Stromal cell of bone marrow (primary cell): Measurements from ENCODE around the gene ZSCAN26.

Experiments used
- DNase-seq: peaks from one replicate; pipeline ENCODE4 v3.0.0-alpha.2; 2012; ENCODE audit warnings: low read depth

The ZSCAN26 gene

DNA sequence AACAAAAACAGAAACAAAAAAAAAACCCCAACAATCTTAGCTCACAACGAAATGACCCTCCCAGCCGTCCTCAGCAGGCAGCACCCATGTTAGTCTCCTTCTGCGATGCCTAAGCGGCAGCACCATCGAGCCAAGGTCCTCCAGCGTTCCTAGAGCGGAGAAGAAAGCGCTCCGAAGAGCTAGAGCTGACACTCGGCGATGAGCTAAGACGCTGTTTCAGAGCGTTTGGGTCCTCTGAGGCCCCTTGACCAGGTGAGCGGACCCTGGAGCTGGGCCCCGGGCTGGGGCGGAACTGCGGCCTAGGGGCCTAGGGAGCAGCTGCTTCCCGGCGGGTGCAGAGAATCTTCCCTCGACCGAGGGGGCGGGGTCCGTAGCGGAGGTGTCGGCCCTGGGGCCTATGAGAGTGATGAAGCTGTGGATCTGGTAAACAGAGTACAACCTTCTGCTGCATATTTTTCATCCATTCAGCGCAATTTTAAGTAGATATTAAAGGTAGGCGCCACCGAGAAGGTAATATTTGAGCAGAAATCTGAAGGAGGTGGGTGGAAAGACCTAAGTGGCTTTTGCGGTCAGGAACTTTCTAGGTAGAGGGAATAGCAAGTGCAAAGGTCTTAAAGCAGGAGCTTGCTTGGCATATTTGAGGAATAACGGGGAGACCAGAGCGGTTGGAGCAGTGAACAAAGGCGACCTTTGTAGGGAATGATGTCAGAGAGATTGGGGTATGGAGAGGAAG is at the start of gene ZSCAN26:
ZSCAN26 (plus strand) TSS at position 182 of the 733 bp plus-strand sequence. CDS start 4,777 bp downstream, outside the sequence.
- DNase-seq = peak; percentile 78

DNA sequence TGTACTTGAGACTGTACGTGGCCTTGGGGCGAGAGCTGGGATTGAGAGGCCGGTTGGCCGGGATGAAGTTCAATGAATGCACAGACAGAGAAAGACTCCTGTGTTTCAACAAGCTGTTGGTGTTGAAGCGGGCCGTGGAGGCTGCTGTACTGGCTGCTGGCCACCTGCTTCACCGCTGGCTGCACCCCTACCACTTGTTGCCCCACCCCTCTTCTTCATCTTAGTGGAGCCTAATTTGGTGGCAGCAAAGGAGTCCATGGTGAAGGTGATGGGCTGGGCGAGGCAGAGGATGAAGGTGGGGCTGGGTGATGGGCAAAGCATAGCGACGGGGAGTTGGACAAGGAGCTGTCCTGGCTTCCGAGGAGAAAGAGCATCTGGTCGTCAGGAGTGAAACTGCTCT is 49.1 kb upstream of the ZSCAN26 start:
- no peak for DNase-seq

DNA sequence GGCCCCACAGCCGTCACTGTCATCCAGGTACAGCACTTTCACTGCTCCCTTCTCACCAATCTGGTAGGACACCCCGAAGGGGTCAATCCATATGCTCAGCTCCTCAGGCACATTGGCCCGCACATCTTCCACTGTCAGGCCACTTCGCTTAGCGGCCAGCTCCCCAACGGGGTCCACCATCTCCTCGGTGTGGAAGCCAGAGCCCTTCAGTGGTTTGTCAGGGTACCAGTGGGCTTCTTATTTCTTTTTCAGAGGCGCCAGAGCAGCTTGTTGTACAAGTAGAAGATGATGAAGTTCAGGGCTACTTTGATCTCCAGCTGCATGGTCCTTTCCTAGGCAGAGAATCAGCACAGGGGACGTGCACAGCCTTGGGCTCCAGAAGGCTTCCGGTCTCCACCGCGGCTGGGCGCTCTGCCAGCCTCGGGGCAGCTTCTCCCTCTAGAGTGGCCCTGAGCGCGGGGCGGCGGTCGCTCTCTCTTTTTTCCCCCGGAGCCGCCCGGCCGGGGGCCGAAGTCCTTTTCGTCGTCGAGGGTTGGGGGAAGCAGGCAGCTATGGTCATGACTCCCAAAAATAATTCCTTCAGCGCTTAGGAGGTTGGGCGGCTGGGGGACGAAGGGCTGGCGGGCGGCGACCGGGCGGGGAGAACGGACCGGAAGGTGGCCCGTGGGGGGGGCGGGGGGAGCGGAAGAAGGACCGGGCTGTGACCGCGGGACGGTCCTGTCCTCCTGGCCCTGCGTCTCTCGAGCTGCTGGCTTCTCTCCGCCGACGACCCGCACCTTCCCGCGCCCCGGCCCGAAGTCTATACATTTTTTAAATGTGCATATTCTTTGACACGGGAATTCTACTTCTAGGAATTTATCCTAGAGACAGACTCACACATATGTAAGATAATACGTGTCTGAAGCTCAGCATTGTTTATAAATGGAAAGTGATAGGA is 48.4 kb upstream of the ZSCAN26 start:
- peak; percentile 31 for DNase-seq

DNA sequence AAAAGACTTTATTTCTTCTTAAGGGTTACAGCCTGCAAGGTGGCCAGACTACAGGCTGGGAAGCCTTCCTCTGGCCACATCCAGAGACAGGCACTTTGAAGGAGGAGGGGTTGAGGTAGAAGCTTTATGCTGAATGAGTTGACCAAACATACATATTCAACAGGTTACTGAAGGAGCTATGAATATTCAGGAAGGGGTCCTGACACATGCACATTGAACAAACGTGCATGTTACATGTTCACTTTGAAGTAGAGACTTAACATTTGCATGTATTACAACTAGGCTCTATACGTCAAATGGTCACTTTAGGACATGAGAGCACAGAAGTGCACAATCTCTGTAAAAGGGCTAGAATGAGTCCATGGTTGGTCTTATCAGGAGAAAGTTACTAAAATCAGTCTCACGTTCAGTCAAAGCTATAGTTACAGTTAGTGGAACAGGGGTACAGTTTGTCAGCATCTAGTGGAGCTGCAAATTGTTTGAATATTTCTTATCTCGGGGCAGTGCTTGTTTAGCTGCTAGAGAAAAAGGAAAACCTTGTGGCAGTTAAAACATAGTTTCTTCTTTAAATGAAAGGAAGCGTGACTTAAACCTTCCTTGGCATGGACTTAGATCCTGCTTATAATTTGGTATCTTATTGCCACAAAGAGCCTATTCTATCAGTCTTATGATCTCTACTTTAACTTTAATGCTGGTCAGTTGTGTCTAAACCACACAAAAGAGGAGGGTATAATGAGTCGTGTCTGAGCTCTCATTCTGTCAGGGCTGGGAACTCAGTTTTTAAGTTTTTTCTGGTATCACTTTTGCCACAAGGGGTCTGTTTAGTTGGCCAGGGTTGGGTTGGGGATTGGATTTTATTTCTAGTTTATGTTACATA is 46.4 kb upstream of the ZSCAN26 start:
- no peak for DNase-seq

DNA sequence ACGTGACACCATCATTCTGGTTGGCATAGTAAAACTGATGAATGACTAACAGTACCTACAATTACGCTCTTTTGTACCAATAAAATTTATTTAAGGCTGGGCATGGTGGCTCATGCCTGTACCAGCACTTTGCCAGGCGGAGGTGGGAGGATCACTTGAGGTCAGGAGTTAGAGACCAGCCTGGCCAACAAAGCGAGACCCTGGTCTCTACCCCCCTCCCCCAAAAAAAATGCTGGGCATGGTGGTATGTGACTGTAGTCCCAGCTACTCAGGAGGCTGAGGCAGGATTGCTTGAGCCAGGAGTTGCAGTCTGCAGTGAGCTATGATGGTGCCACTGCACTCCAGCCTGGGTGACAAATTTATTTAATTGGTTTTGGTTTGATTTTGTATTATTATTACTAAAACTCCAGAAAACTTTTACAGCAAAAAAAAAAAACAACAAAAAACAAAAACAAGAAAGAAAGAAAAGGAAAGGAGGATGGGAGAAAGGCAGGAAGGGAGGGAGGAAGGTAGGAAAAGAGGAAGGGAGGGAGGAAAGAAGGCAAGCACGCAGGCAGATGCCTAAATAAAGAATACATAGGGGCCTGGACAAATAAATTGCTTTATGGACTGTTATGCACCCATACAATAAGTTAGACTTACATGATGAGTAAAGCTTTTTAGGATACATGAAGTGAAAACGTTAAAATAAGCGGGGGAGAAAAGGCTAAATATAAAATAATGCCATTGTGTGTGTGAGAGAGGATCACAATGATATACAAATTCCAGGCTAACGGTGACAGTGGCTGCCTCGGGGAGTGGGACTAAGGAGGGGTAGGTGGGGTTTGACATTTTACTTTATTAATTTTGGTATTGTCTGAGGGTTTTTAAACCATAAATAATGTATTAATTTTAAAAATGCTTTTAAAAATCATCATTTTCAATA is 42.5 kb upstream of the ZSCAN26 start:
- DNase-seq = no peak

DNA sequence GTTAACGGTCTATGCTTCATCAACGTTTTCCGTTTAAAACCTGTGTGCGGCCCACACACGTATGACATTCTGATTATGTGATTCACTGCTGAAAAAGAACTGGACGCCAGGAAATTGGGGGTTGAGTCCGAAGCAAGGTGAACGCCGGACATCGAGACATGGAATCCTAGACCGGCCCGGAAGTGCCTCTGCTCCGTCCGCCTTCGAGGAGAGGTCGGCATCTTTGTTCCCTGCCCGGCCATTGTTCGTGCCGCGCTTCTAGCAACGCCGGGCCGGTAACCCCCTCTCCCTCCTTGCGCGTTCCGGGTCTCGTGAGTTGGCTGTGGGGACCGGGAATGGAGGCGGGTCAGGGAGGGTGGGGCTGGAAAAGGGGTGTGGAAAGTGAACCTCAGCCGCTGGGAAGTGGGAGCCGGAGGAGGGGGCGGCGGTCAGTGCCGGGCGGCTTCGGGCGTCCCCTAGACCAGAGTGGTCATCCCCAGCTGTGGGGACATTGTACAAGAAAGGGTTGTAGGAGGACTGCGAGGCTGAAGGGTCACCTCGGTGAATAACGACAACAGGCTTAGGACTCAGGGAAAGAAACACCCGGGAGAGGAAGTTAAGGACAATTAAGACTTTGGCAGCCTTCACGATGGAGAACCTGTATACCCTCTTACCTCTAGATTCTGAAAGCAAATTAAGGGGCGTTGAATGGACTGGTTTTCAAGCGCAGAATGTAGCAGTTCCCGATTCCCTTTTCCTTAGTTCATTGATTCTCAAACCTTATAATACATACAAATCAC is 41.7 kb upstream of the ZSCAN26 start, which contains the start of gene ZSCAN9:
ZSCAN9 (plus strand) TSS at position 220 of the 779 bp plus-strand sequence. CDS start 1,810 bp downstream, outside the sequence.
- peak; percentile 70 for DNase-seq

DNA sequence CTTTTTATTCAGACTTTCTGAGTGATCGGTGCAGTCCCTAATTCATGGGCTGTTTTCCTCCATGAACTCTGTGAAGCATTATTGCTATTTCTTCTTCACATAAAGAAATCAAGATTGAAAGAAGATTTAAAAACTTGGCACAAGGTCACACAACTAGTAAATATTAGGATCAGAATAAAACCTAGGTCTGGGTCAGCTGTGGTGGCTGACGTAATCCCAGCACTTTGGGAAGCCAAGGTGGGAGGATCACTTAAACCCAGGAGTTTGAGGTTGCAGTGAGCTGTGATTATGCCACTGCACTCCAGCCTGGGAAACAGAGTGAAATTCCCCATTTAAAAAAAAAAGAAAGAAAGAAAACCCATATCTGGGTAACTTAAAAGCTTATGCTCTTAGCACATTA is 40.5 kb upstream of the ZSCAN26 start:
- DNase-seq = no peak

DNA sequence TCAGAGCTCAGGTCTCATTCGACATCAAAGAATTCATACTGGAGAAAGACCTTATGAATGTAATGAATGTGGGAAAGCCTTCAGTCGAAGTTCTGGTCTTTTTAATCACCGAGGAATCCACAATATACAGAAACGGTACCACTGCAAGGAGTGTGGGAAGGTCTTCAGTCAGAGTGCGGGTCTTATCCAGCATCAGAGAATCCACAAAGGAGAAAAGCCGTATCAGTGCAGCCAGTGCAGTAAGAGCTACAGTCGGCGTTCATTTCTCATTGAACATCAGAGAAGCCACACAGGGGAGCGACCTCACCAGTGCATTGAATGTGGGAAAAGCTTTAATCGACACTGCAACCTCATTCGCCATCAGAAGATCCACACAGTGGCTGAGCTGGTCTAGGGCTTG is 34.2 kb upstream of the ZSCAN26 start:
- DNase-seq = no peak

DNA sequence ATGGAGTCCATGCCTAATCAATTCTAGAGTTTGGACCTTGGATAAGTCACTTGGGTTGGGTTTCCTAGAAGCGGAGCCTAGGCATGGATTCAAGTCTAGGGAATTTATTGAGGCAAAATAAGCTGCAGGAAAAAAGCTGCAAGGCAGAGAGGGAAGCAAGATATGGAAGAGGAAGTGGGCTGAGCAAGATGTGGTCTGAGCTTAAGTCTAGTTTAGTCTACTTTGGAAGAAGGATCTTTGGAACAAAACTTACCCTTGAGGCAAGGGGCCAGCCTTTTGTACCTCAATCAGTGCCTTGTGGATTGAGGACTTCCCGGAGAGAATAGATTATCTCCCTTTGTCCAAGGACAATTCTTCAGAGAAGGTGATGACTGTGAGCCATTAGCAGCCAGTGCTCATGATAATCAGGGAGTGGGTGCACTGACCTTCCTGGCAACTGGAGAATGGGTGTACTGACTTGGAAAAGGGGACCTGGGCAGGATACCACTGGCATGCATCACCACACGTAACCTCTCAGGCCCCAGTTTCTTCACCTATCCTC is 31.0 kb upstream of the ZSCAN26 start:
- no peak for DNase-seq

DNA sequence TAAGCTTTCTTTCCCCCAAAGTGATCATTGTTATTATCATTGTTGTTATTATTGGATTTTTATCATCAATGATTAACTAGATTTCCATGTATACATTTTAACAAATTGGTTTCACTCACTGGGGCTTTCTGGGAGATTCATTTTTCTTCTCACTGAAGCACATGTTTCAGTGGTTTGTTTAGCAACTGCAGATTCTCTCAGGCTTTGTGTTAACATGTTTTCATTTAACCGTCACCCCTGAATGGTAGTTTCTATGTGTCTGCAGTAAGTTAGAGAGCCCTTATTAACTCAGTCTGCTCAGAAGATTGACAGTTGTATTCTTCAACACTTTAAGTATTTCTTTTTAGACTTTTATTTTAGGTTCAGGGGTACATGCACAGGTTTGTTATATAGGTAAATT is 27.3 kb upstream of the ZSCAN26 start:
- no peak for DNase-seq

DNA sequence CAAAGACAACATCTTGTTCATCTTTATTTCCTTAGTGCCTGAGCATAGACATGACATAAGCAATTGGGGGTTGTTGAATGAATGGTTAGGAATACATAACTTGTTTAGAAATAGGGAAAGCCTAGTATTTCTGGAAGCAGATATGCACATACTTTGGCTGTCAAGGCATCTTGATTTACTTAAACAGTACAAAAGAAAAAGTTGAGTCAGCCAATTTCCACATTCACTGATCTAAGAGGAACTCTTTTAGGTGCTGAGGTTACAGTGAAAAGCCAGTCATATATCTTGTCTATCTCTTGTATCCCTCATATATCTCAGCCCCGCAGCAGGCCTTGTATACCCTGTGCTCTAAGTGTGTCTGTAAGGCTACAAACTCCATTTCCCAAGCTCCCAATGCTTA is 26.5 kb upstream of the ZSCAN26 start:
- no peak for DNase-seq

DNA sequence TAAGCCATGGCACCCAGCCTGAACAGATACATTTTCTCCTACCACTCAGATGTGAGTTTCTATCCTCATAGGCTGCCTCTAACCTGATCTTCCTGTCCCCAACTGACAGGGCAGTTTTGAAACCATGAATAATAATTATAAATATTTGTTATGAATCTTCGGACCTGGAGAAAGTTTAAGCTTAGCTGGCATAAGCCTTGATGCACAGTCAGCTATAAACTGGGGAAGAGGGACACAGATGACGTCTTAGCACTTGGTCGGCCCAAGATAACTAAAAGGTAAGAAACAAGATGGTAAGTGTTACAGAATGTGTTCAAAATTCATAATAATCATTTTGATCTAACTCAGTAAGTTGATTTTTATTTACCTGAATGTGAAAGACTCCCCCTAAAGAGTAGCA is 23.0 kb upstream of the ZSCAN26 start:
- DNase-seq = no peak

DNA sequence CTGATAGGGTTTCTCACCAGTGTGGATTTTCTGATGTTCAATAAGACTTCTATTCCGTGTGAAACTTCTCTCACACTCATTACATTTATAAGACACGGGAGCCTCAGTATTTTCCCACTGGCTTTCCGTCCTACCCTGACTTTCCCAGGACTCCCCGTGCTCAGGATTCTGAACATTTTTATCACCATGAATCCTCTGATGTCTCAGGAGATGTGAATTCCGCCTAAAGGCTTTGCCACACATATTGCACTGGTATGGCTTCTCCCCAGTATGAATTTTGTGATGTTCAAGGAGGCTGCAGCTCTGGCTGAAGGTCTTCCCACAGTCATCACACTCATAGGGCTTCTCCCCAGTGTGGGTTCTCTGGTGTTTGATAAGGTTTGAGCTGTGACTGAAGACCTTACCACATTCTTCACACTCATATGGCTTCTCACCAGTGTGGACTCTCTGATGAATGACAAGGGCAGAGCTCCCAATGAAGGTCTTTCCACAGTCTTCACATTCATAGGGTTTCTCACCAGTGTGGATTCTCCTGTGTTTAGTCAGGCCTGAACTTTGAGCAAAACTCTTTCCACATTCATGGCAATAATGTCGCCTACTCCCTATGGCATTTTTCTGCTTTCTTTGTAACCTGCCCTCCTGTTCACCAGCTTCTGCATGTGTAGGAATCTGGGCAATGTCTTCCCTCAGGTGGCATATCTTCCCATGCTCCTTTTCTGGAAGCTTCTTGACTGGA is 21.6 kb upstream of the ZSCAN26 start:
- no peak for DNase-seq

DNA sequence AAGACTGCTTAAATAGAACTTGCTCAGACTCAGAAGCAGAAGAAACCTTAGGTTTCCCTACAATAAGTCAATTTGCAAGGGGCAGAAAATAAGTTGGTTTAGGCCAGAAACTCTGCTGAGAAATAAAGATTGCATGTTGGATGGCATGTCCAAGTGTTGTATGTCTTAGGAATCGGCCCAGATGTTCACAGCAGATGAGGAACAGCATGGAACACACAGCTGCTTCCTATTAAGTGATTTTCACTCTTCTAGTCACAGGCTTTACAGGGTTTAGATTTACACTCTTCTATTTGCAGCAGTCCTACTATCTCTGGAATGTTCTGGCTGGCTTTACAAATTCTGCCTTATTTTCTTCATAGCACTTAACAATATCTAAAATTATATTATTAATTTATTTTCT is 18.0 kb upstream of the ZSCAN26 start:
- DNase-seq = no peak

DNA sequence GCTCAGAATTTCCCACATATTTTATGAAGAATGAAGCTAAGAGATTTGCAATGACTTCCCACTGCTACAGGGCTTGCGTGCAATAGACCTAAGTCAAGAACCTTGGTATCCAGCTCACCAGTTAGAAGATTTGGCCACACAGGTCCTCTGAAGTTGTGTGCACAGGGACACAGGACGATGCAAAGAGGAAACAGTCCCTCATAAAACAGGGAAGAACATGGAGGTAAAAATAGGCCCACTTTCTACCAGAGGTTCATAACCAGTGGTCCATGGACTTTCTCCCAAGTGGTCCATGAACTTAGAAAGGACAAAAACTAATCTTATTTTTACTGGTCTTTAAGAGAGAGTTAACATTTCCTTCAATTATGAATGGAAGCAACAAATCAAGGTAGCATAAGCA is 16.2 kb upstream of the ZSCAN26 start:
- no peak for DNase-seq

DNA sequence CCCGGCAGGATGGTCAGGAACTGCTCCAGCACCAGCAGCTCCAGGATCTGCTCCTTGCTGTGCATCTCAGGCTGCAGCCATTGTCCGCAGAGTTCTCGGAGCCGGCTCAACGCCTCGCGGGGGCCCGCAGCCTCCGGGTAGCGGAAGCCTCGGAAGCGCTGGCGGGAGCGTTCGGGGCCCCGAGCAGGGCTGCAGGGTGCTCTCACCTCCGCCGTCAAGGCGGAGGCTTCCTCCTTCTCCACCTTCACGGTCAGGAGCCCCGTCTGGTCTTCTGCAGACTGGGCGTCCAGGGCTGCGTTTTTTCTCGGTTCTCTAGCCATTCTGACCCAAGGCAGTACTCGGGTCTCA is 15.3 kb upstream of the ZSCAN26 start:
- no peak for DNase-seq

DNA sequence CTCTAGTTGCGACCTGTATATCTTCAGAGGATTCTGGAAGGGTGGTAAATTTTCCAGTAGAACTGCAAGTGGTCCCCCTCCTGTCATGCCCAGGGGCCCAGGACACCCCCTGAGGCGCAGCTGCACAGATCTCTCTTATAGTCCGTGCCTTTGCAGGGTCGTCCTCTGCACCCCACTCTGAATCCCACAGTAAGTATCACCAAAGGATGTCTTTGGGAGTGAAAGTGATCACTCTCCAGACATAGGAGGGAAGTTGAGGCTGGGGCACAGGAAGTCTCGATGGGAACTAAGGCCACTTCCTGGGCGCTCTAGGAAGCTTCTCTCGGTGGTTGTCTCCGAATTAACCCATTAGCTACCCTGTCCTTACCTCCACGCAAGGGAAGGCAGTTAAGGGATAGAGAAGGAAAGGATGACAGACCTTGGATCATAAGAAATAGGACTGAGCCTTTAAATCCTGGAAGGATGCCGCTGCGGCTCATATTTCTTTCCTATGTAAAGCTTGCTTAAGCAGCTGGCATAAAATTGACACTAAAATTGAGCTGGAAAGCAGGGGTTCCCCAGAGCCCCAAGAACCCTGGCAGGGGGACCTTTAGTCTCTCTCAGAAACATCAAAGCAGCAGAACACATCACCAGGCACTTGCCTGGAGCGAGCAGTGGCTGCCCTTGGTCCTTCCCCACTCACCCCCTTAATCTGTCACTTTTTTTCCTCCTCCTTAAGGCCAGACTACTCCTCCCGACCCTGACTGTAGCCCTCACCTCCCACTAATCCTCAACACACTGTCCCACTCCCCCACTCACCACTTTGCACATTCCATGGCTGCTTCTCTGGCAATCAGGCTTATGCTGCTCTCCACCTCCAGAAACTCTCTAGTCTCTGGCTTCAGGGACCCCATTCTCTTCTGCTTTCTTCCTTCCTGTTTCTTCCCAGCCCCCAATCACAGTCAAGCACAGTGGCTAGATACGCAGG is 14.7 kb upstream of the ZSCAN26 start, which contains the start of gene ZKSCAN4:
ZKSCAN4 (minus strand) TSS at position 261 of the 967 bp plus-strand sequence. CDS start 289 bp downstream, outside the sequence.
- peak; percentile 84 for DNase-seq

DNA sequence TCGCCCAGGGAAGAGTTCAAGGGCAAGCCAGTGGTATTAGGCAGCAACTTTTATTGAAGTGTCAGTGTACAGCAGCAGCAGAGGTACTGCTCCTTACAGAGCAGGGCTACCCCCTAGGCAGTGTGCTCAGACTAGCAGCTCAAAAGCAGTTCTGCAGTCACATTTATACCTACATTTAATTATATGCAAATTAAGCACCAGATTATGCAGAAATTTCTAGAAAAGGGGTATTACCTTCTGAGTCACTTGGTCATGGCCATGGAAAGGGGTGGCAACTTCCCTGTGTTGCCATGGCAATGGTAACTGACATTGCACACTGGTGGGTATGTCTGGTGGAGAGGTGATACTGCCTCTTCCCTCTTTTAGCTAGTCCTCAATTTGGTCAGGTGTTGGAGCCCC is 12.8 kb upstream of the ZSCAN26 start:
- DNase-seq = no peak
